Smooth muscle cell (in vitro differentiated cells): ENCODE data around the gene WWOX. TPM values are rescaled to one million over a fixed set of nuclear protein-coding genes. Genes with fewer than 3 reads are reported as not detected.

Experiments used
- DNase-seq: peaks from one replicate; lab custom pipeline; 2025; ENCODE audit not compliant: unreplicated experiment; lab: John Stamatoyannopoulos, UW
- H2AFZ ChIP-seq: fragments of 200-600 bp; sonication (generic); 2 replicates; pipeline ENCODE4 v1.6.0; 2016; ENCODE audit warnings: antibody characterized with exemption, low read depth, mild to moderate bottlenecking
- H3F3A ChIP-seq: fragments of 200-600 bp; sonication (generic); 2 replicates; pipeline ENCODE4 v1.6.0; 2017; ENCODE audit warnings: antibody characterized with exemption, low read depth
- H3K27ac ChIP-seq: fragments of 200-600 bp; sonication (generic); 2 replicates; pipeline ENCODE4 v1.5.1; 2016; ENCODE audit warnings: low read depth, mild to moderate bottlenecking
- H3K27me3 ChIP-seq: fragments of 200-600 bp; sonication (generic); 2 replicates; pipeline ENCODE4 v1.6.1; 2016; ENCODE audit warnings: low read depth, mild to moderate bottlenecking
- H3K36me3 ChIP-seq: fragments of 200-600 bp; sonication (generic); 2 replicates; pipeline ENCODE4 v1.5.1; 2016; ENCODE audit warnings: low read depth
- H3K4me1 ChIP-seq: fragments of 200-600 bp; sonication (generic); 2 replicates; pipeline ENCODE4 v1.5.1; 2016; ENCODE audit warnings: low read depth
- H3K4me2 ChIP-seq: fragments of 200-600 bp; sonication (generic); 2 replicates; pipeline ENCODE4 v1.6.0; 2016; ENCODE audit warnings: mild to moderate bottlenecking
- H3K4me3 ChIP-seq: fragments of 200-600 bp; sonication (generic); 2 replicates; pipeline ENCODE4 v1.5.1; 2016; ENCODE audit warnings: mild to moderate bottlenecking
- H3K79me2 ChIP-seq: fragments of 200-600 bp; sonication (generic); 2 replicates; pipeline ENCODE4 v1.6.0; 2016; ENCODE audit warnings: low read depth, mild to moderate bottlenecking
- H3K9ac ChIP-seq: fragments of 200-600 bp; sonication (generic); 2 replicates; pipeline ENCODE4 v1.6.0; 2016; ENCODE audit warnings: low read depth
- H3K9me3 ChIP-seq: fragments of 200-600 bp; sonication (generic); replicated peaks from 2 replicates; pipeline ENCODE4 v1.5.1; 2016; ENCODE audit warnings: low read depth
- H4K20me1 ChIP-seq: fragments of 200-600 bp; sonication (generic); 2 replicates; pipeline ENCODE4 v1.6.0; 2016; ENCODE audit warnings: low read depth
- CTCF ChIP-seq: fragments of 200-600 bp; sonication (generic); IDR thresholded peaks from 2 replicates; pipeline ENCODE4 v1.5.1; 2017; ENCODE audit warnings: borderline replicate concordance, mild to moderate bottlenecking, antibody characterized with exemption; ENCODE audit not compliant: insufficient read depth, poor library complexity, severe bottlenecking
- WGBS: methylation state at CpG from one replicate; pipeline ENCODE4 v1.1.7; 2016; ENCODE audit warnings: low lambda C conversion rate; 5-methylcytosine and 5-hydroxymethylcytosine counted together
- polyA plus RNA-seq: library from polyadenylated mRNA; unstranded; fragments of >200 nt; fragmentation: Nextera tagmentation; extraction: Ambion mirVana; gene quantifications from 2 replicates; pipeline ENCODE4 v1.2.1, GENCODE V29; 2016
- total RNA-seq: library from RNA; depleted of rRNA; stranded (reverse); fragments of >200 nt; gene quantifications from 2 replicates; pipeline ENCODE4 v1.2.3, GENCODE V29; 2014

The WWOX gene
- total and polyA plus RNA-seq, 2 experiments from 2014 or later, result 7.5 to 14.0 TPM

GRCh38 chr16:78515421-78515820 is 416.0 kb downstream of the WWOX start:
- Histone ChIP-seq H3K9ac (no peak overlapping the region), H3K27me3 (peaks cover 11% of the 10 kb centered on the region), H3K79me2 (no peaks in the 10 kb centered on the region), H3F3A (no peaks in the 10 kb centered on the region), H3K4me2 (no peak overlapping the region), H3K9me3 (no peaks in the 10 kb centered on the region), H3K4me1 (no peaks in the 10 kb centered on the region), H3K4me3 (no peak overlapping the region), H3K36me3 (no peaks in the 10 kb centered on the region), H4K20me1 (no peaks in the 10 kb centered on the region), H2AFZ (no peak overlapping the region), H3K27ac (no peak overlapping the region)
- DNase-seq, result no peak
- WGBS, result 92% methylated on average over 14 of the region's 14 CpGs
- TF ChIP-seq CTCF, result no peak

- Histone ChIP-seq H3K79me2 (no peaks in the 10 kb centered on the region), H3K27ac (no peak overlapping the region), H3K9me3 (no peaks in the 10 kb centered on the region), H3K4me2 (no peak overlapping the region), H3K27me3 (peaks cover 11% of the 10 kb centered on the region), H3K36me3 (no peaks in the 10 kb centered on the region), H4K20me1 (no peaks in the 10 kb centered on the region), H2AFZ (no peak overlapping the region), H3K4me1 (no peaks in the 10 kb centered on the region), H3K4me3 (no peak overlapping the region), H3F3A (no peaks in the 10 kb centered on the region), H3K9ac (no peak overlapping the region)
- no peak for DNase-seq
- WGBS, result 89% methylated on average over 9 of the region's 9 CpGs
- TF ChIP-seq CTCF, result no peak
These were observed 416.7 kb downstream of the WWOX start for GRCh38 chr16:78516006-78516736.

- no peak overlapping the region for H3K27ac ChIP-seq
- peaks cover 6% of the 10 kb centered on the region for H3K4me1 ChIP-seq
- H3K36me3 ChIP-seq, result no peaks in the 10 kb centered on the region
- peaks cover 11% of the 10 kb centered on the region for H3K27me3 ChIP-seq
- no peak for TF ChIP-seq CTCF
- H2AFZ ChIP-seq, result no peak overlapping the region
- no peak overlapping the region for H3K4me3 ChIP-seq
- H4K20me1 ChIP-seq, result no peaks in the 10 kb centered on the region
- H3K9me3 ChIP-seq, result no peaks in the 10 kb centered on the region
- H3F3A ChIP-seq, result no peaks in the 10 kb centered on the region
- no peak overlapping the region for H3K9ac ChIP-seq
- WGBS, result 98% methylated on average over 8 of the region's 8 CpGs
- no peaks in the 10 kb centered on the region for H3K79me2 ChIP-seq
- DNase-seq, result no peak
- no peak overlapping the region for H3K4me2 ChIP-seq
These were observed 420.4 kb downstream of the WWOX start for GRCh38 chr16:78519896-78520295.

- H3K27ac ChIP-seq, result no peak overlapping the region
- no peak overlapping the region for H2AFZ ChIP-seq
- H3K79me2 ChIP-seq, result no peaks in the 10 kb centered on the region
- no peak for DNase-seq
- no peaks in the 10 kb centered on the region for H3F3A ChIP-seq
- no peak for TF ChIP-seq CTCF
- H3K4me2 ChIP-seq, result no peak overlapping the region
- peaks cover 11% of the 10 kb centered on the region for H3K27me3 ChIP-seq
- no peaks in the 10 kb centered on the region for H3K36me3 ChIP-seq
- no peaks in the 10 kb centered on the region for H3K9me3 ChIP-seq
- 76% methylated on average over 5 of the region's 5 CpGs for WGBS
- H3K9ac ChIP-seq, result no peak overlapping the region
- peaks cover 6% of the 10 kb centered on the region for H3K4me1 ChIP-seq
- no peak overlapping the region for H3K4me3 ChIP-seq
- no peaks in the 10 kb centered on the region for H4K20me1 ChIP-seq
These were observed 421.0 kb downstream of the WWOX start for GRCh38 chr16:78520470-78520869.
